Right atrium auricular region (tissue), 2 donors: Measurements from ENCODE around the gene COPS7A. TPM values are rescaled to one million over a fixed set of nuclear protein-coding genes. Genes with fewer than 3 reads are reported as not detected.

ENCODE experiments used
- DNase-seq: peaks from one replicate; pipeline ENCODE4 v3.0.0-alpha.2; 2019; ENCODE audit warnings: low spot score
- H3K27ac ChIP-seq, 2 donors: fragments of 200-600 bp; sonication (generic); 1 replicate in 1 of 2; 2 replicates in 1 of 2; pipeline ENCODE4 v1.5.1; 2016 to 2019
- H3K27me3 ChIP-seq, 2 donors: fragments of 200-600 bp; sonication (generic); one replicate each; pipeline versions ENCODE4 v1.5.1 to v1.6.0; 2017 to 2019
- H3K36me3 ChIP-seq: fragments of 200-600 bp; sonication (generic); one replicate; pipeline ENCODE4 v1.5.1; 2016
- H3K4me1 ChIP-seq, 2 donors: fragments of 200-600 bp; sonication (generic); one replicate each; pipeline versions ENCODE4 v1.5.1 to v1.6.0; 2017 to 2019
- H3K4me3 ChIP-seq, 2 donors: fragments of 200-600 bp; sonication (generic); 1 replicate in 1 of 2; 2 replicates in 1 of 2; pipeline ENCODE4 v1.5.1; 2017 to 2019; ENCODE audit warnings: mild to moderate bottlenecking in 1 of 2, moderate library complexity in 1 of 2
- H3K9me3 ChIP-seq, 2 donors: fragments of 200-600 bp; sonication (generic); one replicate each; pipeline ENCODE4 v1.5.1; 2019
- CTCF ChIP-seq, 2 donors: fragments of 200-600 bp; sonication (generic); IDR thresholded peaks; one replicate each; pipeline ENCODE4 v1.5.1; 2019; ENCODE audit warnings: antibody characterized with exemption in 2 of 2
- total RNA-seq, 2 donors: library from RNA; depleted of rRNA; stranded (reverse); fragments of >200 nt; gene quantifications; one replicate each; pipeline ENCODE4 v1.1.0, GENCODE V29; 2016

Gene COPS7A
- total RNA-seq, 2 donors from 2014 or later = 72.7 to 73.6 TPM

GRCh38 chr12:6695313-6696045, 28.4 kb upstream of the COPS7A start:
- Histone ChIP-seq H3K36me3 (no peaks in the 10 kb centered on the region), H3K9me3 (no peaks in the 10 kb centered on the region), H3K27me3 (peaks cover 6 to 15% of the 10 kb centered on the region in 2 donors), H3K27ac (no peak overlapping the region), H3K4me3 (no peak overlapping the region), H3K4me1 (peaks cover 0 to 16% of the 10 kb centered on the region in 2 donors)
- no peak for DNase-seq
- TF ChIP-seq CTCF (IDR thresholded peaks at IDR 0.05) = no peak

- DNase-seq = no peak
These were observed 26.9 kb upstream of the COPS7A start for GRCh38 chr12:6696690-6697583.

GRCh38 chr12:6697584-6698351, 26.1 kb upstream of the COPS7A start:
- TF ChIP-seq CTCF (IDR thresholded peaks at IDR 0.05) = peak in 1 of 2 donors; percentile 46
- Histone ChIP-seq H3K9me3 (no peaks in the 10 kb centered on the region), H3K27ac (no peak overlapping the region), H3K36me3 (no peaks in the 10 kb centered on the region), H3K4me3 (no peak overlapping the region), H3K27me3 (peaks cover 8 to 22% of the 10 kb centered on the region in 2 donors), H3K4me1 (peaks cover 0 to 18% of the 10 kb centered on the region in 2 donors)
- no peak for DNase-seq

More at GRCh38 chr12:6696690-6697583, 26.9 kb upstream of the COPS7A start:
- no peak overlapping the region for H3K4me3 ChIP-seq
- H3K27ac ChIP-seq = no peak overlapping the region
- no peaks in the 10 kb centered on the region for H3K9me3 ChIP-seq
- TF ChIP-seq CTCF (IDR thresholded peaks at IDR 0.05) = no peak
- H3K4me1 ChIP-seq = peaks cover 0 to 18% of the 10 kb centered on the region in 2 donors
- H3K27me3 ChIP-seq = peaks cover 8 to 22% of the 10 kb centered on the region in 2 donors
- no peaks in the 10 kb centered on the region for H3K36me3 ChIP-seq

- H3K27me3 ChIP-seq = peaks cover 10 to 22% of the 10 kb centered on the region in 2 donors
- no peak for DNase-seq
- TF ChIP-seq CTCF (IDR thresholded peaks at IDR 0.05) = no peak
These were observed 25.3 kb upstream of the COPS7A start for GRCh38 chr12:6698352-6699046.

More at GRCh38 chr12:6698352-6699046, 25.3 kb upstream of the COPS7A start:
- no peaks in the 10 kb centered on the region for H3K36me3 ChIP-seq
- H3K9me3 ChIP-seq = no peaks in the 10 kb centered on the region
- peaks cover 0 to 18% of the 10 kb centered on the region in 2 donors for H3K4me1 ChIP-seq
- no peak overlapping the region for H3K4me3 ChIP-seq
- no peak overlapping the region for H3K27ac ChIP-seq
